HFFc6 (cell line): ENCODE measurements around the gene SLC46A1. TPM values are rescaled to one million over a fixed set of nuclear protein-coding genes. Genes with fewer than 3 reads are reported as not detected.

Experiments used
- DNase-seq: peaks from one replicate; pipeline ENCODE4 v3.0.0-alpha.2; 2018
- H3K27ac Mint-ChIP-seq: 2 replicates; pipeline ENCODE4 v1.8.0; 2020; ENCODE audit warnings: mild to moderate bottlenecking, mixed read lengths
- H3K27me3 Mint-ChIP-seq: 2 replicates; pipeline ENCODE4 v1.8.0; 2021; ENCODE audit warnings: mild to moderate bottlenecking, moderate library complexity, mixed read lengths; ENCODE audit not compliant: insufficient read depth
- H3K36me3 Mint-ChIP-seq: 2 replicates; pipeline ENCODE4 v1.8.0; 2021; ENCODE audit warnings: low read depth, mixed read lengths
- H3K4me1 Mint-ChIP-seq: 2 replicates; pipeline ENCODE4 v1.8.0; 2020; ENCODE audit warnings: low read depth, mixed read lengths
- H3K4me3 Mint-ChIP-seq: 2 replicates; pipeline ENCODE4 v1.8.0; 2020; ENCODE audit warnings: mild to moderate bottlenecking, moderate library complexity, mixed read lengths
- H3K9me3 Mint-ChIP-seq: 2 replicates; pipeline ENCODE4 v1.8.0; 2020; ENCODE audit warnings: mild to moderate bottlenecking, mixed read lengths
- CTCF ChIP-seq: fragments of 200-600 bp; sonication (generic); IDR thresholded peaks from 2 replicates; pipeline ENCODE4 v1.5.0; 2021; ENCODE audit warnings: antibody characterized with exemption, mild to moderate bottlenecking
- total RNA-seq, 6 experiments: library from RNA; stranded (reverse); fragmentation: NEBNext Ultra II Directional; extraction: Animal tissue kit (Norgen Biotek cat#: 25700); gene quantifications; 2 replicates in 1 of 6; 3 replicates in 5 of 6; pipeline ENCODE4 v1.2.3, GENCODE V29; 2021

The SLC46A1 gene
- total RNA-seq, 6 experiments from 2014 or later: 4.3 to 6.7 (median 6.4) TPM

GRCh38 chr17:28397275-28397674 lies 8.7 kb downstream of the SLC46A1 start:
- peaks cover 10% of the 10 kb centered on the region; the same call in 1 of the 2 replicates for H3K36me3 Mint-ChIP-seq
- H3K27ac Mint-ChIP-seq: no peak overlapping the region
- H3K4me1 Mint-ChIP-seq: peaks cover 34% of the 10 kb centered on the region
- DNase-seq: no peak
- 0 out of 2 replicates have a peak, but pooled peaks cover 3% of the 10 kb centered on the region for H3K27me3 Mint-ChIP-seq
- no peaks in the 10 kb centered on the region for H3K9me3 Mint-ChIP-seq
- no peak overlapping the region for H3K4me3 Mint-ChIP-seq
- no peak for TF ChIP-seq CTCF

- Mint-ChIP-seq H3K27ac (no peak overlapping the region), H3K4me1 (peaks cover 34% of the 10 kb centered on the region), H3K36me3 (peaks cover 10% of the 10 kb centered on the region; the same call in 1 of the 2 replicates), H3K27me3 (0 out of 2 replicates have a peak, but pooled peaks cover 3% of the 10 kb centered on the region), H3K4me3 (no peak overlapping the region), H3K9me3 (no peaks in the 10 kb centered on the region)
- no peak for DNase-seq
- TF ChIP-seq CTCF: no peak
Measured at GRCh38 chr17:28396635-28397239, 9.3 kb downstream of the SLC46A1 start.

- no peak for DNase-seq
- Mint-ChIP-seq H3K9me3 (no peaks in the 10 kb centered on the region), H3K27ac (no peak overlapping the region), H3K36me3 (peaks cover 11% of the 10 kb centered on the region), H3K4me1 (peaks cover 34% of the 10 kb centered on the region), H3K27me3 (no peaks in the 10 kb centered on the region; the same call in 1 of the 2 replicates), H3K4me3 (no peak overlapping the region)
- no peak for TF ChIP-seq CTCF
Measured at GRCh38 chr17:28395968-28396367, 10.0 kb downstream of the SLC46A1 start.

GRCh38 chr17:28395426-28395825 lies 10.6 kb downstream of the SLC46A1 start:
- peaks cover 34% of the 10 kb centered on the region for H3K4me1 Mint-ChIP-seq

GRCh38 chr17:28394337-28395116 lies 11.5 kb downstream of the SLC46A1 start:
- peaks cover 34% of the 10 kb centered on the region for H3K4me1 Mint-ChIP-seq
- H3K36me3 Mint-ChIP-seq: peaks cover 20% of the 10 kb centered on the region
- TF ChIP-seq CTCF: no peak
- H3K4me3 Mint-ChIP-seq: 0 out of 2 replicates have a peak overlapping the region, but pooled peaks have one; percentile 8
- no peaks in the 10 kb centered on the region for H3K9me3 Mint-ChIP-seq
- DNase-seq: peak; percentile 27
- peak overlapping the region; percentile 20 for H3K27ac Mint-ChIP-seq
- no peaks in the 10 kb centered on the region; the same call in 1 of the 2 replicates for H3K27me3 Mint-ChIP-seq

More at GRCh38 chr17:28395426-28395825, 10.6 kb downstream of the SLC46A1 start:
- H3K4me3 Mint-ChIP-seq: no peak overlapping the region
- peaks cover 17% of the 10 kb centered on the region for H3K36me3 Mint-ChIP-seq
- no peak for TF ChIP-seq CTCF
- H3K27ac Mint-ChIP-seq: no peak overlapping the region
- DNase-seq: no peak
- no peaks in the 10 kb centered on the region; the same call in 1 of the 2 replicates for H3K27me3 Mint-ChIP-seq
- H3K9me3 Mint-ChIP-seq: no peaks in the 10 kb centered on the region
